IMR-90 (cell line): Measurements from ENCODE around the gene SSR2. TPM values are rescaled to one million over a fixed set of nuclear protein-coding genes. Genes with fewer than 3 reads are reported as not detected.
A peak's percentile ranks its signal among the peaks of the same experiment; 100 is the strongest.

ENCODE experiments used
- ATAC-seq: fragments of 200-7000 bp; cut with Tn5 transposase; 2 replicates; pipeline ENCODE4 v1.9.1; 2020; ENCODE audit warnings: low read depth, mild to moderate bottlenecking, moderate library complexity
- BruUV-seq: library from RNA; stranded (reverse); fragments of 400-500 nt; replicated peaks from 2 replicates; lab custom pipeline; 2021; lab: Mats Ljungman, UMichigan
- CTCF ChIA-PET: fragments of 300-600 bp; formaldehyde crosslinking; extraction: SDS; loops from one replicate; lab custom pipeline; 2021; ENCODE audit warnings: antibody characterized with exemption; lab: Yijun Ruan, JAX
- POLR2A ChIA-PET: fragments of 300-600 bp; sonication (Branson Sonifier 250); formaldehyde crosslinking; loops from one replicate; lab custom pipeline; 2022; ENCODE audit warnings: antibody characterized with exemption; ENCODE audit not compliant: unreplicated experiment; lab: Charles Lee
- DNase-seq: peaks from one replicate; pipeline ENCODE4 v3.0.0; 2013
- H2AFZ ChIP-seq: replicated peaks from 2 replicates; pipeline ENCODE3; 2013; ENCODE audit warnings: low read length, mild to moderate bottlenecking; ENCODE audit not compliant: poor library complexity
- H2AK5ac ChIP-seq: 2 replicates; pipeline ENCODE4 v1.6.1; 2013; ENCODE audit warnings: low read depth, low read length, inconsistent platforms
- H2AK9ac ChIP-seq: replicated peaks from 2 replicates; pipeline ENCODE3; 2013; ENCODE audit warnings: mild to moderate bottlenecking, low read depth, low read length, moderate library complexity; ENCODE audit not compliant: poor library complexity
- H2BK120ac ChIP-seq: 2 replicates; pipeline ENCODE4 v1.6.1; 2013; ENCODE audit warnings: low read depth, low read length, inconsistent platforms
- H2BK15ac ChIP-seq: 3 replicates; pipeline ENCODE4 v1.6.1; 2013; ENCODE audit warnings: low read depth, low read length, inconsistent platforms
- H2BK20ac ChIP-seq: 2 replicates; pipeline ENCODE4 v1.6.1; 2013; ENCODE audit warnings: low read depth, mild to moderate bottlenecking, inconsistent platforms, low read length, moderate library complexity
- H2BK5ac ChIP-seq: 2 replicates; pipeline ENCODE4 v1.6.1; 2013; ENCODE audit warnings: mild to moderate bottlenecking, low read depth, low read length, inconsistent platforms; ENCODE audit not compliant: poor library complexity, severe bottlenecking
- H3K14ac ChIP-seq: replicated peaks from 2 replicates; pipeline ENCODE4 v1.6.1; 2013; ENCODE audit warnings: low read depth, low read length, inconsistent platforms
- H3K18ac ChIP-seq: 2 replicates; pipeline ENCODE4 v1.6.1; 2013; ENCODE audit warnings: low read depth, low read length, control low read depth
- H3K23ac ChIP-seq: 2 replicates; pipeline ENCODE4 v1.6.1; 2013; ENCODE audit warnings: low read depth, low read length, inconsistent platforms
- H3K27ac ChIP-seq: 2 replicates; pipeline ENCODE4 v1.5.1; 2013; ENCODE audit warnings: mild to moderate bottlenecking, control low read depth, low read length; ENCODE audit not compliant: insufficient read depth
- H3K27me3 ChIP-seq: 2 replicates; pipeline ENCODE4 v1.6.1; 2013; ENCODE audit warnings: low read length; ENCODE audit not compliant: control insufficient read depth, insufficient read depth
- H3K36me3 ChIP-seq: 2 replicates; pipeline ENCODE4 v1.6.1; 2013; ENCODE audit warnings: low read length, mixed read lengths; ENCODE audit not compliant: control insufficient read depth, insufficient read depth
- H3K4ac ChIP-seq: 2 replicates; pipeline ENCODE4 v1.6.1; 2013; ENCODE audit warnings: low read depth, low read length, inconsistent platforms
- H3K4me1 ChIP-seq: 2 replicates; pipeline ENCODE4 v1.6.1; 2013; ENCODE audit warnings: low read length, mixed read lengths; ENCODE audit not compliant: control insufficient read depth, insufficient read depth
- H3K4me2 ChIP-seq: 2 replicates; pipeline ENCODE4 v1.6.1; 2013; ENCODE audit warnings: low read depth, mild to moderate bottlenecking, control low read depth, low read length, moderate library complexity
- H3K4me3 ChIP-seq: 2 replicates; pipeline ENCODE4 v1.5.1; 2013; ENCODE audit warnings: low read depth, mild to moderate bottlenecking, control low read depth, low read length, moderate library complexity; ENCODE audit not compliant: insufficient read depth
- H3K56ac ChIP-seq: 2 replicates; pipeline ENCODE4 v1.6.1; 2013; ENCODE audit warnings: low read length, inconsistent platforms; ENCODE audit not compliant: insufficient read depth; ENCODE audit errors: extremely low read depth
- H3K79me1 ChIP-seq, 2 experiments: 2 replicates each; pipeline ENCODE4 v1.6.1; 2013; ENCODE audit warnings: low read length in 2 of 2, inconsistent platforms in 1 of 2, low read depth in 1 of 2
- H3K9ac ChIP-seq: 2 replicates; pipeline ENCODE4 v1.6.1; 2013; ENCODE audit warnings: low read depth, low read length, control low read depth
- H3K9me1 ChIP-seq: 2 replicates; pipeline ENCODE4 v1.6.1; 2013; ENCODE audit warnings: low read length, inconsistent platforms; ENCODE audit not compliant: insufficient read depth
- H3K9me3 ChIP-seq: 2 replicates; pipeline ENCODE4 v1.6.1; 2013; ENCODE audit warnings: low read length; ENCODE audit not compliant: control insufficient read depth, insufficient read depth
- H4K20me1 ChIP-seq: 2 replicates; pipeline ENCODE4 v1.6.1; 2013; ENCODE audit warnings: low read length, inconsistent platforms; ENCODE audit not compliant: insufficient read depth
- H4K5ac ChIP-seq: 2 replicates; pipeline ENCODE4 v1.6.1; 2013; ENCODE audit warnings: mild to moderate bottlenecking, low read depth, low read length, control low read depth
- H4K8ac ChIP-seq, 2 experiments: 2 replicates each; pipeline ENCODE4 v1.6.1; 2013; ENCODE audit warnings: low read depth in 2 of 2, low read length in 2 of 2, control low read depth in 1 of 2, inconsistent platforms in 1 of 2
- H4K91ac ChIP-seq: 2 replicates; pipeline ENCODE4 v1.6.1; 2013; ENCODE audit warnings: low read depth, low read length, inconsistent platforms; ENCODE audit not compliant: insufficient read depth
- BHLHE40 ChIP-seq: fragments of 150-350 bp; IDR thresholded peaks from 2 replicates; pipeline ENCODE4 v1.6.1; 2016; ENCODE audit warnings: mild to moderate bottlenecking, low read depth, low read length
- CEBPB ChIP-seq: IDR thresholded peaks from 2 replicates; pipeline ENCODE4 v1.6.1; 2012; ENCODE audit warnings: low read depth, low read length, improper control_type of control experiment
- CHD1 ChIP-seq: IDR thresholded peaks from 2 replicates; pipeline ENCODE4 v1.6.1; 2012; ENCODE audit warnings: low read depth, low read length, improper control_type of control experiment
- ELK1 ChIP-seq: fragments of 150-350 bp; IDR thresholded peaks from 2 replicates; pipeline ENCODE4 v1.6.1; 2016; ENCODE audit warnings: low read depth, mild to moderate bottlenecking, low read length, moderate library complexity, borderline replicate concordance
- FOS ChIP-seq: fragments of 150-350 bp; IDR thresholded peaks from 2 replicates; pipeline ENCODE4 v1.6.1; 2016; ENCODE audit warnings: low read depth, low read length
- MAFK ChIP-seq: IDR thresholded peaks from 2 replicates; pipeline ENCODE4 v1.6.1; 2012; ENCODE audit warnings: low read depth, low read length, improper control_type of control experiment
- MAZ ChIP-seq: IDR thresholded peaks from 2 replicates; pipeline ENCODE4 v1.6.1; 2012; ENCODE audit warnings: low read depth, mild to moderate bottlenecking, low read length, improper control_type of control experiment, moderate library complexity, borderline replicate concordance
- MXI1 ChIP-seq: IDR thresholded peaks from 2 replicates; pipeline ENCODE4 v1.6.1; 2012; ENCODE audit warnings: low read depth, mild to moderate bottlenecking, low read length, moderate library complexity, borderline replicate concordance
- NFE2L2 ChIP-seq: fragments of 150-350 bp; IDR thresholded peaks from 2 replicates; pipeline ENCODE4 v1.6.1; 2016; ENCODE audit warnings: low read depth, mild to moderate bottlenecking, low read length
- POLR2A ChIP-seq: IDR thresholded peaks from 2 replicates; pipeline ENCODE4 v1.6.1; 2012; ENCODE audit warnings: mild to moderate bottlenecking, low read depth, low read length
- RAD21 ChIP-seq: IDR thresholded peaks from 2 replicates; pipeline ENCODE4 v1.6.1; 2012; ENCODE audit warnings: low read length, improper control_type of control experiment
- RCOR1 ChIP-seq: IDR thresholded peaks from 2 replicates; pipeline ENCODE4 v1.6.1; 2012; ENCODE audit warnings: mild to moderate bottlenecking, low read length, improper control_type of control experiment; ENCODE audit not compliant: insufficient replicate concordance
- RFX5 ChIP-seq: IDR thresholded peaks from 2 replicates; pipeline ENCODE4 v1.8.0; 2012; ENCODE audit warnings: low read depth, mild to moderate bottlenecking, low read length, moderate library complexity
- SMC3 ChIP-seq: fragments of 150-350 bp; IDR thresholded peaks from 2 replicates; pipeline ENCODE4 v1.6.1; 2016; ENCODE audit warnings: low read depth, mild to moderate bottlenecking, antibody characterized with exemption, low read length, moderate library complexity
- USF2 ChIP-seq: fragments of 150-350 bp; IDR thresholded peaks from 2 replicates; pipeline ENCODE4 v1.6.1; 2017; ENCODE audit warnings: mild to moderate bottlenecking, antibody characterized with exemption, low read length, low read depth
- WGBS, 2 experiments: methylation state at CpG; one replicate each; pipeline versions ENCODE4 v1.1.5 to v1.1.7; 2013; ENCODE audit warnings: missing lambda C conversion rate in 2 of 2; ENCODE audit not compliant: insufficient read length in 1 of 2; ENCODE audit errors: extremely low coverage in 2 of 2; 5-methylcytosine and 5-hydroxymethylcytosine counted together
- dilution Hi-C: fragments of 300-500 bp; cut with HindIII; formaldehyde crosslinking; loops from one replicate; pipeline ENCODE4 v1.14.3; 2018; ENCODE audit warnings: low sequenced_read_pairs; ENCODE audit not compliant: unreplicated experiment
- in situ Hi-C: fragments of 300-500 bp; cut with MboI; formaldehyde crosslinking; loops from 3 replicates; pipeline ENCODE4 v1.14.3; 2019; ENCODE audit warnings: low sequenced_read_pairs, inconsistent platforms, mixed read lengths
- intact Hi-C: fragments of 100-400 bp; cut with micrococcal nuclease; formaldehyde crosslinking; loops from 2 replicates; pipeline ENCODE4 v1.10.0; 2022
- polyA plus RNA-seq, 3 experiments: library from polyadenylated mRNA; depleted of rRNA; stranded (reverse); fragments of >200 nt; gene quantifications; 2 replicates each; pipeline ENCODE4 v1.2.3, GENCODE V29; 2012; ENCODE audit warnings: low replicate concordance in 1 of 3
- total RNA-seq: library from RNA; depleted of rRNA; stranded (reverse); fragments of >200 nt; gene quantifications from 2 replicates; pipeline ENCODE4 v1.2.3, GENCODE V29; 2012
- TF ChIP-seq, protein P1 (sequence below): conservative IDR thresholded peaks from 2 replicates; pipeline ENCODE4 v1.5.1; 2012; ENCODE audit warnings: mild to moderate bottlenecking, low read depth, low read length, improper control_type of control experiment

SSR2 gene
- total and polyA plus RNA-seq, 2 of the 4 experiments (the other 2 are of a cell fraction): 553 to 1,264 TPM

DNA sequence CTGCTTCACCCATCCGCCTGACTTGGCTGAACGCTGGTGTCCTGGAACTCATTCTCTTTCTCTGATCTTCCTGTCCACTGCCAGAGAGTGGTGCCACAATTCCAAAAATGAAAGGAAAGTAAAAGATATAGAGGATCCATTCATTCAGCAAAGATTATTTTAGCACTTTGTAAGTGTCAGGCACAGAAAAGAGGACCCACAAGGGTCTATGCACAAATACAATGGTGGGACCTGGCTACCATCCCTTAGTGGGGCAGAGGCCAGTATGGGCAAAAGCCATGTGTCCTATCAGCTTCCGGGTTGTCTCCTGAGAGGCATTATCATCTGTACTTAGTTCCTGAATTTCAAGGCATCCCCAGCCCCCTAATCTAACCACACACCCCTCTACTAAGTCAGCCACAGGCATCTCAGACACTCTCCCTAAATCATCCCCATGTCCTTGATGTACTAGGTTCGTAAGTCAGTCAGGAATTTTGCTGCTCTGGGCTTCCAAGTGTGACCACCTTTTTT lies 19.0 kb downstream of the SSR2 start:
- Histone ChIP-seq H3K14ac (no peak overlapping the region), H2AK9ac (no peak overlapping the region), H2BK120ac (no peak overlapping the region), H3K4me2 (no peak overlapping the region), H3K4me1 (peaks cover 5% of the 10 kb centered on the region; the same call in 1 of the 2 replicates), H4K8ac (no peak overlapping the region), H4K20me1 (no peaks in the 10 kb centered on the region), H3K23ac (no peak overlapping the region), H2AFZ (peak overlapping the region; percentile 5), H4K91ac (no peak overlapping the region), H2AK5ac (no peak overlapping the region), H3K18ac (no peak overlapping the region), H3K4me3 (no peak overlapping the region), H3K9me3 (no peaks in the 10 kb centered on the region), H3K56ac (no peak overlapping the region), H2BK20ac (no peak overlapping the region), H3K79me1 (no peaks in the 10 kb centered on the region), H4K5ac (no peak overlapping the region), H3K27me3 (no peaks in the 10 kb centered on the region), H3K36me3 (0 out of 2 replicates have a peak, but pooled peaks cover 1% of the 10 kb centered on the region), H3K27ac (no peak overlapping the region), H2BK15ac (no peak overlapping the region), H2BK5ac (no peak overlapping the region), H3K9ac (no peak overlapping the region), H3K9me1 (no peaks in the 10 kb centered on the region), H3K4ac (no peak overlapping the region)
- no TSS peak for BruUV-seq
- ATAC-seq: peak; percentile 25; the same call in 1 of the 2 replicates
- dilution Hi-C loops (no loop called here), intact Hi-C loops (no loop called here), in situ Hi-C loops (no loop called here)
- no CpG with 5 or more reads among the region's 4 CpGs for WGBS, 2 experiments
- POLR2A ChIA-PET: no interaction called here
- no peak for TF ChIP-seq SMC3
- no peak for TF ChIP-seq BHLHE40
- TF ChIP-seq RFX5: no peak
- TF ChIP-seq CEBPB: no peak
- TF ChIP-seq, protein P1, sequence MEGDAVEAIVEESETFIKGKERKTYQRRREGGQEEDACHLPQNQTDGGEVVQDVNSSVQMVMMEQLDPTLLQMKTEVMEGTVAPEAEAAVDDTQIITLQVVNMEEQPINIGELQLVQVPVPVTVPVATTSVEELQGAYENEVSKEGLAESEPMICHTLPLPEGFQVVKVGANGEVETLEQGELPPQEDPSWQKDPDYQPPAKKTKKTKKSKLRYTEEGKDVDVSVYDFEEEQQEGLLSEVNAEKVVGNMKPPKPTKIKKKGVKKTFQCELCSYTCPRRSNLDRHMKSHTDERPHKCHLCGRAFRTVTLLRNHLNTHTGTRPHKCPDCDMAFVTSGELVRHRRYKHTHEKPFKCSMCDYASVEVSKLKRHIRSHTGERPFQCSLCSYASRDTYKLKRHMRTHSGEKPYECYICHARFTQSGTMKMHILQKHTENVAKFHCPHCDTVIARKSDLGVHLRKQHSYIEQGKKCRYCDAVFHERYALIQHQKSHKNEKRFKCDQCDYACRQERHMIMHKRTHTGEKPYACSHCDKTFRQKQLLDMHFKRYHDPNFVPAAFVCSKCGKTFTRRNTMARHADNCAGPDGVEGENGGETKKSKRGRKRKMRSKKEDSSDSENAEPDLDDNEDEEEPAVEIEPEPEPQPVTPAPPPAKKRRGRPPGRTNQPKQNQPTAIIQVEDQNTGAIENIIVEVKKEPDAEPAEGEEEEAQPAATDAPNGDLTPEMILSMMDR: no peak
- TF ChIP-seq FOS: no peak
- TF ChIP-seq CHD1: no peak
- TF ChIP-seq RAD21: no peak
- no peak for TF ChIP-seq ELK1
- TF ChIP-seq MXI1: no peak
- TF ChIP-seq MAZ: no peak
- no peak for TF ChIP-seq USF2
- TF ChIP-seq RCOR1: no peak
- TF ChIP-seq NFE2L2: no peak
- no peak for TF ChIP-seq MAFK
- no peak for TF ChIP-seq POLR2A
- CTCF ChIA-PET: interaction anchor here (0.5 to 1.0 kb wide), 2 partner anchors 12 to 162 kb away, joined by 3 read pairs; no protein-coding TSS in a partner anchor
- no peak for DNase-seq
